SK-N-SH (cell line): ENCODE data around the gene BCL2L11. TPM values are rescaled to one million over a fixed set of nuclear protein-coding genes. Genes with fewer than 3 reads are reported as not detected.

Experiments used
- CTCF ChIA-PET: fragments of 300-600, 350-600 bp; formaldehyde crosslinking; extraction: SDS; loops from one replicate; lab custom pipeline; 2021; lab: Yijun Ruan, JAX
- POLR2A ChIA-PET: fragments of 350-600 bp; sonication (Branson Sonifier 250); formaldehyde crosslinking; extraction: SDS; loops from one replicate; lab custom pipeline; 2020; ENCODE audit warnings: antibody characterized with exemption, inconsistent platforms; lab: Yijun Ruan, JAX
- DNase-seq: peaks from one replicate; pipeline ENCODE4 v3.0.0; 2012
- H2AFZ ChIP-seq: fragments of 200-600 bp; sonication (generic); 2 replicates; pipeline ENCODE4 v1.8.1; 2016; ENCODE audit warnings: antibody characterized with exemption, mild to moderate bottlenecking, low read depth
- H3F3A ChIP-seq: fragments of 200-600 bp; sonication (generic); replicated peaks from 2 replicates; pipeline ENCODE3; 2016; ENCODE audit warnings: antibody characterized with exemption, mild to moderate bottlenecking; ENCODE audit not compliant: insufficient read depth
- H3K27ac ChIP-seq, 2 experiments: fragments of 200-500 bp in 1 of 2; fragments of 200-600 bp in 1 of 2; sonication (Bioruptor generic) in 1 of 2; sonication (generic), shearing (Covaris generic) in 1 of 2; 2 replicates each; pipeline versions ENCODE4 v1.5.1 to v1.6.1; 2014 to 2016; ENCODE audit warnings: low read depth in 2 of 2, inconsistent platforms in 1 of 2, low read length in 1 of 2, mild to moderate bottlenecking in 1 of 2, mixed read lengths in 1 of 2
- H3K27me3 ChIP-seq: fragments of 200-600 bp; sonication (generic), shearing (Covaris generic); 2 replicates; pipeline ENCODE4 v1.6.1; 2016; ENCODE audit warnings: mixed run types; ENCODE audit not compliant: insufficient read depth
- H3K36me3 ChIP-seq, 2 experiments: fragments of 200-500 bp in 1 of 2; fragments of 200-600 bp in 1 of 2; sonication (Bioruptor generic) in 1 of 2; sonication (generic) in 1 of 2; replicated peaks in 1 of 2; 2 replicates each; pipeline versions ENCODE3 to v1.5.1; 2014 to 2016; ENCODE audit warnings: low read length in 1 of 2, mild to moderate bottlenecking in 1 of 2; ENCODE audit not compliant: insufficient read depth in 2 of 2, control insufficient read depth in 1 of 2
- H3K4me1 ChIP-seq, 2 experiments: fragments of 200-500 bp in 1 of 2; fragments of 200-600 bp in 1 of 2; sonication (Bioruptor generic) in 1 of 2; sonication (generic), shearing (Covaris generic) in 1 of 2; 2 replicates each; pipeline versions ENCODE4 v1.5.1 to v1.6.1; 2014 to 2016; ENCODE audit warnings: low read depth in 1 of 2, low read length in 1 of 2, mixed run types in 1 of 2; ENCODE audit not compliant: insufficient read depth in 2 of 2, control insufficient read depth in 1 of 2
- H3K4me2 ChIP-seq: fragments of 200-600 bp; sonication (generic), shearing (Covaris generic); 2 replicates; pipeline ENCODE4 v1.6.1; 2017; ENCODE audit warnings: mixed run types
- H3K4me3 ChIP-seq, 2 experiments: fragments of 200-500 bp in 1 of 2; fragments of 200-600 bp in 1 of 2; sonication (Bioruptor generic) in 1 of 2; sonication (generic), shearing (Covaris generic) in 1 of 2; 2 replicates each; pipeline versions ENCODE4 v1.5.1 to v1.8.1; 2014 to 2016; ENCODE audit warnings: low read depth in 2 of 2, inconsistent platforms in 1 of 2, low read length in 1 of 2, mild to moderate bottlenecking in 1 of 2, mixed read lengths in 1 of 2, moderate library complexity in 1 of 2
- H3K79me2 ChIP-seq: fragments of 200-600 bp; sonication (generic); 2 replicates; pipeline ENCODE4 v1.8.1; 2017; ENCODE audit warnings: mild to moderate bottlenecking; ENCODE audit not compliant: insufficient read depth
- H3K9ac ChIP-seq: fragments of 200-600 bp; sonication (generic); 2 replicates; pipeline ENCODE4 v1.6.1; 2017; ENCODE audit warnings: mixed run types
- H3K9me2 ChIP-seq: fragments of 200-600 bp; sonication (generic); 2 replicates; pipeline ENCODE4 v1.6.1; 2017; ENCODE audit warnings: mixed run types
- H3K9me3 ChIP-seq: fragments of 200-600 bp; sonication (generic); 2 replicates; pipeline ENCODE4 v1.6.1; 2017; ENCODE audit warnings: mixed run types, mild to moderate bottlenecking, moderate library complexity
- H4K20me1 ChIP-seq: fragments of 200-600 bp; sonication (generic); 2 replicates; pipeline ENCODE4 v1.6.1; 2017; ENCODE audit warnings: mild to moderate bottlenecking, mixed run types; ENCODE audit not compliant: insufficient read depth
- CHD2 ChIP-seq: fragments of 150-350 bp; IDR thresholded peaks from 2 replicates; pipeline ENCODE4 v1.6.1; 2018; ENCODE audit warnings: low read length; ENCODE audit not compliant: partially characterized antibody
- ELF1 ChIP-seq: IDR thresholded peaks from 2 replicates; pipeline ENCODE4 v1.4.0; 2012
- EP300 ChIP-seq, 2 experiments: IDR thresholded peaks; 2 replicates each; pipeline versions ENCODE4 v1.4.0 to v1.6.1; 2012; ENCODE audit warnings: borderline replicate concordance in 1 of 2, low read depth in 1 of 2, low read length in 1 of 2
- EZH2phosphoT487 ChIP-seq: fragments of 200-600 bp; sonication (generic); IDR thresholded peaks from 2 replicates; pipeline ENCODE4 v1.6.1; 2017; ENCODE audit warnings: low read depth, mixed run types, mild to moderate bottlenecking, antibody characterized with exemption, moderate library complexity, borderline replicate concordance
- FOSL2 ChIP-seq: IDR thresholded peaks from 2 replicates; pipeline ENCODE4 v1.4.0; 2012; ENCODE audit warnings: low read depth, mild to moderate bottlenecking, moderate library complexity, borderline replicate concordance
- GATA2 ChIP-seq: sonication (generic); formaldehyde crosslinking; IDR thresholded peaks from 2 replicates; pipeline ENCODE4 v1.5.0; 2020; ENCODE audit warnings: mild to moderate bottlenecking, missing genetic modification reagents
- JUND ChIP-seq: IDR thresholded peaks from 2 replicates; pipeline ENCODE4 v1.4.0; 2012
- NFIC ChIP-seq: IDR thresholded peaks from 2 replicates; pipeline ENCODE4 v1.4.0; 2012; ENCODE audit warnings: borderline replicate concordance
- RAD21 ChIP-seq: IDR thresholded peaks from 2 replicates; pipeline ENCODE4 v1.6.1; 2012; ENCODE audit warnings: mild to moderate bottlenecking, low read length
- SIN3A ChIP-seq: IDR thresholded peaks from 2 replicates; pipeline ENCODE4 v1.6.1; 2012; ENCODE audit warnings: low read depth, mild to moderate bottlenecking, low read length, moderate library complexity, borderline replicate concordance
- TAF1 ChIP-seq: IDR thresholded peaks from 2 replicates; pipeline ENCODE4 v1.6.1; 2012; ENCODE audit warnings: low read depth, mild to moderate bottlenecking, low read length, moderate library complexity, borderline replicate concordance
- TCF12 ChIP-seq: IDR thresholded peaks from 2 replicates; pipeline ENCODE4 v1.4.0; 2012
- TEAD4 ChIP-seq: IDR thresholded peaks from 2 replicates; pipeline ENCODE4 v1.4.0; 2012; ENCODE audit warnings: mild to moderate bottlenecking, borderline replicate concordance; ENCODE audit not compliant: insufficient read depth
- WGBS: methylation state at CpG from one replicate; pipeline ENCODE4 v1.1.6; 2017; ENCODE audit warnings: low lambda C conversion rate; 5-methylcytosine and 5-hydroxymethylcytosine counted together
- polyA plus RNA-seq, 3 experiments: library from polyadenylated mRNA; depleted of rRNA; stranded (reverse); fragments of >200 nt; gene quantifications; 2 replicates each; pipeline ENCODE4 v1.2.3, GENCODE V29; 2012
- TF ChIP-seq, protein P1 (sequence below): fragments of 150-350 bp; IDR thresholded peaks from 2 replicates; pipeline ENCODE4 v1.6.1; 2016; ENCODE audit warnings: mild to moderate bottlenecking, low read depth, low read length
- TF ChIP-seq, protein P2 (sequence below): IDR thresholded peaks from 2 replicates; pipeline ENCODE4 v1.4.0; 2012; ENCODE audit warnings: low read depth, borderline replicate concordance
- TF ChIP-seq, protein P3 (sequence below): fragments of 200-600 bp; sonication (generic); IDR thresholded peaks from 2 replicates; pipeline ENCODE4 v1.6.1; 2017; ENCODE audit warnings: antibody characterized with exemption, mild to moderate bottlenecking, moderate library complexity
- TF ChIP-seq, protein P4 (sequence below): IDR thresholded peaks from 2 replicates; pipeline ENCODE4 v1.4.0; 2012; ENCODE audit warnings: low read depth

BCL2L11 gene
- polyA plus RNA-seq, 1 of the 3 experiments (the other 2 are of a cell fraction): 3.3 TPM

DNA sequence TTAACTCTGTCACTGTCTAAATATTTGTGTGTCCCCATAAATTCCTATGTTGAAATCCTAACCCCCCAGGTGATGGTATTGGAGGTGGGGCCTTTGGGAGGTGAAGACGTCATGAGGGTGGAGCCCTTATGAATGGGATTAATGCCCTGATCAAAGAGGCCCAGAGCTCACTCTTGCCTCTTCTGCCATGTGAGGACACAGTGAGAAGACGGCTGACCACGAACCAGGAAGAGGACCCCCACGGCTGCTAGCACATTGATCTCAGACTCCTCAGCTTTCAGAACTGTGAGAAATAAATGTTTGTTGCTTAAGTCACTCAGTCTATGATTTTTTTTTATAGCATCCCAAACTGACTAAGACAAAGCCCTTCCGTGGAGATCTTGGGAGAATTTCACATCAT lies 71.2 kb downstream of the BCL2L11 start:
- H3K27me3 ChIP-seq: no peaks in the 10 kb centered on the region
- no peaks in the 10 kb centered on the region for H3K79me2 ChIP-seq
- TF ChIP-seq, protein P1, sequence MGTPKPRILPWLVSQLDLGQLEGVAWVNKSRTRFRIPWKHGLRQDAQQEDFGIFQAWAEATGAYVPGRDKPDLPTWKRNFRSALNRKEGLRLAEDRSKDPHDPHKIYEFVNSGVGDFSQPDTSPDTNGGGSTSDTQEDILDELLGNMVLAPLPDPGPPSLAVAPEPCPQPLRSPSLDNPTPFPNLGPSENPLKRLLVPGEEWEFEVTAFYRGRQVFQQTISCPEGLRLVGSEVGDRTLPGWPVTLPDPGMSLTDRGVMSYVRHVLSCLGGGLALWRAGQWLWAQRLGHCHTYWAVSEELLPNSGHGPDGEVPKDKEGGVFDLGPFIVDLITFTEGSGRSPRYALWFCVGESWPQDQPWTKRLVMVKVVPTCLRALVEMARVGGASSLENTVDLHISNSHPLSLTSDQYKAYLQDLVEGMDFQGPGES: no peak
- TF ChIP-seq TCF12 (no peak), SIN3A (no peak), FOSL2 (no peak), JUND (no peak), TAF1 (no peak), RAD21 (no peak), TEAD4 (no peak), EP300 (IDR thresholded peaks at IDR 0.05; ENCODE audit: borderline replicate concordance in 1 of 2, low read depth in 1 of 2, low read length in 1 of 2) (no peak), CHD2 (no peak), GATA2 (CRISPR knock-in tag) (no peak), NFIC (no peak), ELF1 (no peak), EZH2phosphoT487 (no peak)
- TF ChIP-seq, protein P2, sequence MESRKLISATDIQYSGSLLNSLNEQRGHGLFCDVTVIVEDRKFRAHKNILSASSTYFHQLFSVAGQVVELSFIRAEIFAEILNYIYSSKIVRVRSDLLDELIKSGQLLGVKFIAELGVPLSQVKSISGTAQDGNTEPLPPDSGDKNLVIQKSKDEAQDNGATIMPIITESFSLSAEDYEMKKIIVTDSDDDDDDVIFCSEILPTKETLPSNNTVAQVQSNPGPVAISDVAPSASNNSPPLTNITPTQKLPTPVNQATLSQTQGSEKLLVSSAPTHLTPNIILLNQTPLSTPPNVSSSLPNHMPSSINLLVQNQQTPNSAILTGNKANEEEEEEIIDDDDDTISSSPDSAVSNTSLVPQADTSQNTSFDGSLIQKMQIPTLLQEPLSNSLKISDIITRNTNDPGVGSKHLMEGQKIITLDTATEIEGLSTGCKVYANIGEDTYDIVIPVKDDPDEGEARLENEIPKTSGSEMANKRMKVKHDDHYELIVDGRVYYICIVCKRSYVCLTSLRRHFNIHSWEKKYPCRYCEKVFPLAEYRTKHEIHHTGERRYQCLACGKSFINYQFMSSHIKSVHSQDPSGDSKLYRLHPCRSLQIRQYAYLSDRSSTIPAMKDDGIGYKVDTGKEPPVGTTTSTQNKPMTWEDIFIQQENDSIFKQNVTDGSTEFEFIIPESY: no peak
- TF ChIP-seq, protein P3, sequence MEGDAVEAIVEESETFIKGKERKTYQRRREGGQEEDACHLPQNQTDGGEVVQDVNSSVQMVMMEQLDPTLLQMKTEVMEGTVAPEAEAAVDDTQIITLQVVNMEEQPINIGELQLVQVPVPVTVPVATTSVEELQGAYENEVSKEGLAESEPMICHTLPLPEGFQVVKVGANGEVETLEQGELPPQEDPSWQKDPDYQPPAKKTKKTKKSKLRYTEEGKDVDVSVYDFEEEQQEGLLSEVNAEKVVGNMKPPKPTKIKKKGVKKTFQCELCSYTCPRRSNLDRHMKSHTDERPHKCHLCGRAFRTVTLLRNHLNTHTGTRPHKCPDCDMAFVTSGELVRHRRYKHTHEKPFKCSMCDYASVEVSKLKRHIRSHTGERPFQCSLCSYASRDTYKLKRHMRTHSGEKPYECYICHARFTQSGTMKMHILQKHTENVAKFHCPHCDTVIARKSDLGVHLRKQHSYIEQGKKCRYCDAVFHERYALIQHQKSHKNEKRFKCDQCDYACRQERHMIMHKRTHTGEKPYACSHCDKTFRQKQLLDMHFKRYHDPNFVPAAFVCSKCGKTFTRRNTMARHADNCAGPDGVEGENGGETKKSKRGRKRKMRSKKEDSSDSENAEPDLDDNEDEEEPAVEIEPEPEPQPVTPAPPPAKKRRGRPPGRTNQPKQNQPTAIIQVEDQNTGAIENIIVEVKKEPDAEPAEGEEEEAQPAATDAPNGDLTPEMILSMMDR: no peak
- TF ChIP-seq, protein P4, sequence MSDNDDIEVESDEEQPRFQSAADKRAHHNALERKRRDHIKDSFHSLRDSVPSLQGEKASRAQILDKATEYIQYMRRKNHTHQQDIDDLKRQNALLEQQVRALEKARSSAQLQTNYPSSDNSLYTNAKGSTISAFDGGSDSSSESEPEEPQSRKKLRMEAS: no peak
- TF ChIP-seq, all 33 proteins: peak for 0
- H3K27ac ChIP-seq: no peak overlapping the region
- H2AFZ ChIP-seq: no peak overlapping the region
- H3K9me2 ChIP-seq: no peaks in the 10 kb centered on the region
- no peak overlapping the region for H3K4me3 ChIP-seq
- DNase-seq: no peak
- no peaks in the 10 kb centered on the region; a peak in 1 of 4 replicates for H3K4me1 ChIP-seq
- CTCF ChIA-PET: no interaction called here
- no peak overlapping the region for H3K9ac ChIP-seq
- POLR2A ChIA-PET: no interaction called here
- no peaks in the 10 kb centered on the region for H3K9me3 ChIP-seq
- H3K4me2 ChIP-seq: no peak overlapping the region
- H3K36me3 ChIP-seq: no peaks in the 10 kb centered on the region
- no peaks in the 10 kb centered on the region for H3F3A ChIP-seq
- 82% methylated on average over 5 of the region's 5 CpGs for WGBS
- H4K20me1 ChIP-seq: no peaks in the 10 kb centered on the region
